ENCODE results near the gene ATP1B1. TPM values are rescaled to one million over a fixed set of nuclear protein-coding genes. Genes with fewer than 3 reads are reported as not detected.

The ATP1B1 gene
- polyA plus RNA-seq, 1 donor (not counting 4 experiments of a cell fraction or from before 2014, with no cell fraction given), result 30.0 TPM

GRCh38 chr1:169155675-169156074 lies 49.2 kb downstream of the ATP1B1 start:
- no peak overlapping the region for H3K27ac ChIP-seq (ENCODE audit: control insufficient read depth, insufficient read depth, low read length)
- FAIRE-seq, result no peak

GRCh38 chr1:169156580-169156979 lies 50.1 kb downstream of the ATP1B1 start:
- dilution Hi-C loops (cut with MboI; ENCODE audit: extremely low pct_ligation_motif_present, low sequenced_read_pairs), result no loop called here
- H2AFZ ChIP-seq (ENCODE audit: control insufficient read depth, low read length), result no peak overlapping the region
- H4K20me1 ChIP-seq (ENCODE audit: control insufficient read depth, extremely low read depth, insufficient read depth, low read length), result no peaks in the 10 kb centered on the region
- no peak overlapping the region for H3K4me3 ChIP-seq (ENCODE audit: control insufficient read depth in 2 of 3, extremely low read depth in 1 of 3, insufficient read depth in 2 of 3, low read depth in 1 of 3, low read length in 3 of 3)
- no peaks in the 10 kb centered on the region for H3K27me3 ChIP-seq (ENCODE audit: control insufficient read depth, extremely low read depth, insufficient read depth, low read length)
- peaks cover 8% of the 10 kb centered on the region for H3K4me1 ChIP-seq (ENCODE audit: control insufficient read depth, extremely low read depth, insufficient read depth, low read length)
- FAIRE-seq (no peak), DNase-seq (ENCODE audit: low read depth, low spot score) (no peak)
- TF ChIP-seq, protein P1, sequence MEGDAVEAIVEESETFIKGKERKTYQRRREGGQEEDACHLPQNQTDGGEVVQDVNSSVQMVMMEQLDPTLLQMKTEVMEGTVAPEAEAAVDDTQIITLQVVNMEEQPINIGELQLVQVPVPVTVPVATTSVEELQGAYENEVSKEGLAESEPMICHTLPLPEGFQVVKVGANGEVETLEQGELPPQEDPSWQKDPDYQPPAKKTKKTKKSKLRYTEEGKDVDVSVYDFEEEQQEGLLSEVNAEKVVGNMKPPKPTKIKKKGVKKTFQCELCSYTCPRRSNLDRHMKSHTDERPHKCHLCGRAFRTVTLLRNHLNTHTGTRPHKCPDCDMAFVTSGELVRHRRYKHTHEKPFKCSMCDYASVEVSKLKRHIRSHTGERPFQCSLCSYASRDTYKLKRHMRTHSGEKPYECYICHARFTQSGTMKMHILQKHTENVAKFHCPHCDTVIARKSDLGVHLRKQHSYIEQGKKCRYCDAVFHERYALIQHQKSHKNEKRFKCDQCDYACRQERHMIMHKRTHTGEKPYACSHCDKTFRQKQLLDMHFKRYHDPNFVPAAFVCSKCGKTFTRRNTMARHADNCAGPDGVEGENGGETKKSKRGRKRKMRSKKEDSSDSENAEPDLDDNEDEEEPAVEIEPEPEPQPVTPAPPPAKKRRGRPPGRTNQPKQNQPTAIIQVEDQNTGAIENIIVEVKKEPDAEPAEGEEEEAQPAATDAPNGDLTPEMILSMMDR (optimal IDR thresholded peaks at IDR 0.05 in 1 of 3, IDR thresholded peaks at IDR 0.05 in 1 of 3, conservative IDR thresholded peaks at IDR 0.05 in 1 of 3; ENCODE audit: extremely low read depth in 1 of 3, insufficient read depth in 2 of 3, low read length in 3 of 3), result no peak
- TF ChIP-seq EZH2 (IDR thresholded peaks at IDR 0.05; ENCODE audit: low read length), result no peak
- no peak overlapping the region for H3K27ac ChIP-seq (ENCODE audit: control insufficient read depth, insufficient read depth, low read length)
- no peaks in the 10 kb centered on the region for H3K9me3 ChIP-seq (ENCODE audit: control insufficient read depth, low read depth, low read length)
- H3K9me1 ChIP-seq (ENCODE audit: control insufficient read depth, extremely low read depth, insufficient read depth, low read length), result no peaks in the 10 kb centered on the region
- no peak overlapping the region for H3K4me2 ChIP-seq (ENCODE audit: control insufficient read depth, extremely low read depth, insufficient read depth, low read depth, low read length)
- no peaks in the 10 kb centered on the region for H3K79me2 ChIP-seq (ENCODE audit: control insufficient read depth, insufficient read depth, low read length)
- no peaks in the 10 kb centered on the region for H3K36me3 ChIP-seq (ENCODE audit: control insufficient read depth in 2 of 2, extremely low read depth in 1 of 2, insufficient read depth in 2 of 2, low read length in 2 of 2)
- no peak overlapping the region for H3K9ac ChIP-seq (ENCODE audit: control insufficient read depth, extremely low read depth, insufficient read depth, low read length)

More at GRCh38 chr1:169155675-169156074, 49.2 kb downstream of the ATP1B1 start:
- dilution Hi-C loops (cut with MboI; ENCODE audit: extremely low pct_ligation_motif_present, low sequenced_read_pairs), result no loop called here
- no peaks in the 10 kb centered on the region for H3K79me2 ChIP-seq (ENCODE audit: control insufficient read depth, insufficient read depth, low read length)
- no peaks in the 10 kb centered on the region for H3K9me3 ChIP-seq (ENCODE audit: control insufficient read depth, low read depth, low read length)
- no peaks in the 10 kb centered on the region for H4K20me1 ChIP-seq (ENCODE audit: control insufficient read depth, extremely low read depth, insufficient read depth, low read length)
- H3K27me3 ChIP-seq (ENCODE audit: control insufficient read depth, extremely low read depth, insufficient read depth, low read length), result no peaks in the 10 kb centered on the region
- no peak overlapping the region for H3K4me3 ChIP-seq (ENCODE audit: control insufficient read depth in 2 of 3, extremely low read depth in 1 of 3, insufficient read depth in 2 of 3, low read depth in 1 of 3, low read length in 3 of 3)
- H2AFZ ChIP-seq (ENCODE audit: control insufficient read depth, low read length), result no peak overlapping the region
- H3K36me3 ChIP-seq (ENCODE audit: control insufficient read depth in 2 of 2, extremely low read depth in 1 of 2, insufficient read depth in 2 of 2, low read length in 2 of 2), result no peaks in the 10 kb centered on the region
- H3K4me2 ChIP-seq (ENCODE audit: control insufficient read depth, extremely low read depth, insufficient read depth, low read depth, low read length), result no peak overlapping the region
- no peak overlapping the region for H3K9ac ChIP-seq (ENCODE audit: control insufficient read depth, extremely low read depth, insufficient read depth, low read length)
- H3K9me1 ChIP-seq (ENCODE audit: control insufficient read depth, extremely low read depth, insufficient read depth, low read length), result no peaks in the 10 kb centered on the region
- TF ChIP-seq, protein P1 (optimal IDR thresholded peaks at IDR 0.05 in 1 of 3, IDR thresholded peaks at IDR 0.05 in 1 of 3, conservative IDR thresholded peaks at IDR 0.05 in 1 of 3; ENCODE audit: extremely low read depth in 1 of 3, insufficient read depth in 2 of 3, low read length in 3 of 3), result no peak
- TF ChIP-seq EZH2 (IDR thresholded peaks at IDR 0.05; ENCODE audit: low read length), result no peak
- DNase-seq (ENCODE audit: low read depth, low spot score), result no peak
- H3K4me1 ChIP-seq (ENCODE audit: control insufficient read depth, extremely low read depth, insufficient read depth, low read length), result no peaks in the 10 kb centered on the region
